ENCODE data around the gene PYGL. TPM values are rescaled to one million over a fixed set of nuclear protein-coding genes. Genes with fewer than 3 reads are reported as not detected.

PYGL gene
- total RNA-seq, 1 experiment from 2014 or later: 174 TPM

GRCh38 chr14:50865391-50866076 lies 78.7 kb downstream of the PYGL start:
- Histone ChIP-seq H3K4me3 (ENCODE audit: low read length) (no peak overlapping the region), H3K36me3 (ENCODE audit: low read depth, low read length) (no peaks in the 10 kb centered on the region), H4K20me1 (ENCODE audit: low read length) (no peaks in the 10 kb centered on the region), H3K27ac (ENCODE audit: low read length) (no peak overlapping the region), H3F3A (ENCODE audit: low read length, unreplicated experiment) (no peaks in the 10 kb centered on the region), H3K9me2 (replicated peaks; ENCODE audit: low read length) (no peaks in the 10 kb centered on the region), H3K79me2 (ENCODE audit: low read length) (no peaks in the 10 kb centered on the region), H3K4me2 (ENCODE audit: low read length) (no peak overlapping the region), H3K9ac (ENCODE audit: low read length) (no peak overlapping the region), H3K27me3 (ENCODE audit: low read length) (no peaks in the 10 kb centered on the region), H3K9me3 (ENCODE audit: low read length) (no peaks in the 10 kb centered on the region), H2AFZ (ENCODE audit: low read length) (no peak overlapping the region), H3K4me1 (ENCODE audit: insufficient read depth, low read length) (peaks cover 5% of the 10 kb centered on the region; the same call in 1 of the 2 replicates)
- no TSS peak for BruUV-seq (replicated peaks)
- intact Hi-C loops (cut with micrococcal nuclease): no loop called here
- CTCF ChIA-PET: no interaction called here
- ATAC-seq: no peak
- DNase-seq: no peak
- TF ChIP-seq EZH2 (IDR thresholded peaks at IDR 0.05; ENCODE audit: low read length, unreplicated experiment) (no peak), EZH2phosphoT487 (IDR thresholded peaks at IDR 0.05; ENCODE audit: borderline replicate concordance, low read length) (no peak), CTCF (conservative IDR thresholded peaks at IDR 0.05; ENCODE audit: low read depth, low read length) (no peak)
- POLR2A ChIA-PET (ENCODE audit: unreplicated experiment): interaction anchor here (0.5 kb wide), 1 partner anchor 10 kb away, joined by 3 read pairs; no protein-coding TSS in a partner anchor

DNA sequence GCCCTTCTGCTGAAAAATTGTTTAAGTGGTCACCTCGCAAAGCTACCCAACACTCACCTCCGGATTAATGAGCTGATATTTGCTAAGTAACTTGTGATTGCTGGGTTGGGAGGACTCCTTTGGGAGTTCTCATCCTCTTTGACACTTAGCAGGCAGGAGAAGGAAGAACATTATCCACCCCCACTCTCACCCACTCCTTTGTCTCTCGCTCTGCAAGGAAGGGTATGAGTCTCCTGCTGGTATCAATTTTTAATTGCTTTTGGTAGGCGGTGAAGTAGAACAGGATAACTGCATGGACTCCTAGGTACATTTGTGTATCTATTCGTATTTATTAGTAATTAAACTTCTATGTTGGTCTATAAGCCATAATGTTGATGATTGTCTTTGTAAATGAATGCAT lies 79.3 kb downstream of the PYGL start:
- Histone ChIP-seq H3K4me2 (ENCODE audit: low read length) (no peak overlapping the region), H3K4me1 (ENCODE audit: insufficient read depth, low read length) (peaks cover 5% of the 10 kb centered on the region; the same call in 1 of the 2 replicates), H3K79me2 (ENCODE audit: low read length) (no peaks in the 10 kb centered on the region), H3K27me3 (ENCODE audit: low read length) (no peaks in the 10 kb centered on the region), H3K4me3 (ENCODE audit: low read length) (no peak overlapping the region), H3K9me2 (replicated peaks; ENCODE audit: low read length) (no peaks in the 10 kb centered on the region), H3K9me3 (ENCODE audit: low read length) (no peaks in the 10 kb centered on the region), H2AFZ (ENCODE audit: low read length) (no peak overlapping the region), H3K27ac (ENCODE audit: low read length) (no peak overlapping the region), H4K20me1 (ENCODE audit: low read length) (no peaks in the 10 kb centered on the region), H3F3A (ENCODE audit: low read length, unreplicated experiment) (no peaks in the 10 kb centered on the region), H3K9ac (ENCODE audit: low read length) (no peak overlapping the region), H3K36me3 (ENCODE audit: low read depth, low read length) (no peaks in the 10 kb centered on the region)
- ChIA-PET POLR2A (ENCODE audit: unreplicated experiment) (no interaction called here), CTCF (no interaction called here)
- DNase-seq (no peak), ATAC-seq (no peak)
- BruUV-seq (replicated peaks): no TSS peak
- intact Hi-C loops (cut with micrococcal nuclease): loop anchor here (5.0 kb wide), 2 partner anchors 138 to 188 kb away; no protein-coding TSS in a partner anchor
- no peak for TF ChIP-seq CTCF (conservative IDR thresholded peaks at IDR 0.05; ENCODE audit: low read depth, low read length)
- no peak for TF ChIP-seq EZH2phosphoT487 (IDR thresholded peaks at IDR 0.05; ENCODE audit: borderline replicate concordance, low read length)
- no peak for TF ChIP-seq EZH2 (IDR thresholded peaks at IDR 0.05; ENCODE audit: low read length, unreplicated experiment)

DNA sequence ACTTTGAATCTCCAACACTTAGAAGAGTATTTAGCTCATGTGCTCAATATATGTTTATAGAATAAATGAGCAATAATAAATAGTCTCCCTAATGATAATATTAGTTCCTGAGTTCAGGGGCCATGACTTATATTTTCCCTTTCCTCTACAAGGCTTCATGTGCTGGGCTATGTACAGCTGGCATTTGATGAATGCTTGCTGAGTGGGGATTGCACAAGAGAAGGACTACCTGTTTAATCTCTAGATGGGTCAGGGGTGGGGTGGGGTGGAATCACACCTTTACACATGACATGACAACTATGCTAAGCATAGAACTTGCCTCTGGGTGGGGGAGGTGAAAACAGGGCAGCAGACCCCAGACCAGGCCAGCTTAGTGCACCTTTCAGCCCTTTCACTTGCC lies 80.0 kb downstream of the PYGL start:
- H3F3A ChIP-seq (ENCODE audit: low read length, unreplicated experiment): no peaks in the 10 kb centered on the region
- H2AFZ ChIP-seq (ENCODE audit: low read length): no peak overlapping the region
- H3K9ac ChIP-seq (ENCODE audit: low read length): no peak overlapping the region
- peaks cover 11% of the 10 kb centered on the region for H3K4me1 ChIP-seq (ENCODE audit: insufficient read depth, low read length)
- no peaks in the 10 kb centered on the region for H3K27me3 ChIP-seq (ENCODE audit: low read length)
- no peak overlapping the region for H3K4me2 ChIP-seq (ENCODE audit: low read length)
- no TSS peak for BruUV-seq (replicated peaks)
- no peaks in the 10 kb centered on the region for H3K9me3 ChIP-seq (ENCODE audit: low read length)
- no peak for TF ChIP-seq CTCF (conservative IDR thresholded peaks at IDR 0.05; ENCODE audit: low read depth, low read length)
- TF ChIP-seq EZH2phosphoT487 (IDR thresholded peaks at IDR 0.05; ENCODE audit: borderline replicate concordance, low read length): no peak
- TF ChIP-seq EZH2 (IDR thresholded peaks at IDR 0.05; ENCODE audit: low read length, unreplicated experiment): no peak
- intact Hi-C loops (cut with micrococcal nuclease): loop anchor here (5.0 kb wide), 2 partner anchors 137 to 187 kb away; no protein-coding TSS in a partner anchor
- H3K4me3 ChIP-seq (ENCODE audit: low read length): no peak overlapping the region
- DNase-seq: no peak
- ChIA-PET CTCF (no interaction called here), POLR2A (ENCODE audit: unreplicated experiment) (interaction anchor here (0.6 kb wide), 1 partner anchor 131 kb away, joined by 5 read pairs; no protein-coding TSS in a partner anchor)
- no peaks in the 10 kb centered on the region for H3K79me2 ChIP-seq (ENCODE audit: low read length)
- no peaks in the 10 kb centered on the region for H3K9me2 ChIP-seq (replicated peaks; ENCODE audit: low read length)
- no peak overlapping the region for H3K27ac ChIP-seq (ENCODE audit: low read length)
- ATAC-seq: no peak
- no peaks in the 10 kb centered on the region for H3K36me3 ChIP-seq (ENCODE audit: low read depth, low read length)
- H4K20me1 ChIP-seq (ENCODE audit: low read length): no peaks in the 10 kb centered on the region
